ENCODE measurements around the gene ANKRD24. TPM values are rescaled to one million over a fixed set of nuclear protein-coding genes. Genes with fewer than 3 reads are reported as not detected.

Gene ANKRD24
- total and polyA plus RNA-seq, 2 donors (not counting 3 experiments of a cell fraction or from before 2014, with no cell fraction given) = 0.07 to 0.27 TPM

- CTCF ChIA-PET = interaction anchor here (1.7 kb wide), 1 partner anchor 10 kb away, joined by 9 read pairs; no protein-coding TSS in a partner anchor
- peaks cover 10 to 35% of the 10 kb centered on the region in 2 experiments for H3K36me3 ChIP-seq (ENCODE audit: control insufficient read depth in 2 of 2, extremely low read depth in 1 of 2, insufficient read depth in 2 of 2, low read length in 2 of 2)
These were observed 75.7 kb downstream of the ANKRD24 start for GRCh38 chr19:4258181-4258580.

DNA sequence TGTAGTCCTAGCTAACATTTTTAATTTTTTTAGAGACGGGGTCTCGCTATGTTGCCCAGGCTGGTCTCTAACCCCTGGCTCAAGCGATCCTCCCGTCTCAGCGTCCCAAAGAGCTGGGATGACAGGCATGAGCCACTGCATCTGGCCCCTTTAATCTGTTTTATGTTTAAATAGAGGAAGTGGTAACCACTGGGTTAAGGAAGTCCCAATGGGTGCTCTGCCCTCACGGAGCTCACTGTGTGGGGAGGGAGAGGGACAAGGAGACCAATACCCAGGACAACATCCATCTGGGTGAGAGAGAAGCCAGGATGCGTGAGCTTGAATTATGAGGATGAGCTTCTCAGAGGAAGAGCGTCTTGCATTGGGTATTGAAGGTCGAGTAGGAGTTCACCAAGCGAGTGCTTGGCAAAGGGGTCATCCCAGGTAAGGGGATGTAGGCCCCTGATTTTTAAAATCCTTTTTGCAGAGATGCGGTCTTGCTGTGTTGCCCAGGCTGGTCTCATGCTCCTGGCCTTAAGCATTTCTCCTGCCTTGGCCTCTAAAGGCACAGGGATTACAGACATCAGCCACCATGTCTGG is 78.2 kb downstream of the ANKRD24 start:
- H3K79me2 ChIP-seq (ENCODE audit: control insufficient read depth, insufficient read depth, low read length) = no peaks in the 10 kb centered on the region
- BruUV-seq (replicated peaks) = no TSS peak
- no peaks in the 10 kb centered on the region for H3K4me1 ChIP-seq (ENCODE audit: control insufficient read depth, extremely low read depth, insufficient read depth, low read length)
- CTCF ChIA-PET = interaction anchor here (0.9 kb wide), 1 partner anchor 92 kb away, joined by 3 read pairs; no protein-coding TSS in a partner anchor
- dilution Hi-C loops (cut with MboI; ENCODE audit: extremely low pct_ligation_motif_present, low sequenced_read_pairs) (no loop called here), intact Hi-C loops (cut with micrococcal nuclease) (no loop called here)
- no peak overlapping the region for H3K27ac ChIP-seq (ENCODE audit: insufficient read depth, low read depth, low read length)
- POLR2A ChIA-PET = no interaction called here
- DNase-seq (ENCODE audit: low read depth, low spot score) = no peak
- no peaks in the 10 kb centered on the region for H3K9me1 ChIP-seq (replicated peaks; ENCODE audit: control insufficient read depth, extremely low read depth, insufficient read depth, low read length)
- H3K4me3 ChIP-seq (replicated peaks in 1 of 3; ENCODE audit: insufficient read depth in 1 of 3, low read depth in 1 of 3, low read length in 3 of 3) = no peak overlapping the region
- TF ChIP-seq FOS (IDR thresholded peaks at IDR 0.05; ENCODE audit: borderline replicate concordance, insufficient read depth, low read length) (no peak), POLR2A (IDR thresholded peaks at IDR 0.05; ENCODE audit: low read depth, low read length) (no peak), POLR2AphosphoS5 (IDR thresholded peaks at IDR 0.05; ENCODE audit: insufficient read depth, low read depth, low read length) (no peak), EZH2 (IDR thresholded peaks at IDR 0.05; ENCODE audit: borderline replicate concordance, low read depth, low read length, severe bottlenecking) (no peak), JUN (IDR thresholded peaks at IDR 0.05; ENCODE audit: borderline replicate concordance, insufficient read depth, insufficient read length, low read depth) (no peak), MYC (IDR thresholded peaks at IDR 0.05; ENCODE audit: low read depth, low read length) (no peak), GATA2 (IDR thresholded peaks at IDR 0.05; ENCODE audit: insufficient read depth, insufficient read length, low read depth, low read length) (no peak), MAX (IDR thresholded peaks at IDR 0.05; ENCODE audit: insufficient read depth, insufficient read length) (no peak)
- TF ChIP-seq, protein P1, sequence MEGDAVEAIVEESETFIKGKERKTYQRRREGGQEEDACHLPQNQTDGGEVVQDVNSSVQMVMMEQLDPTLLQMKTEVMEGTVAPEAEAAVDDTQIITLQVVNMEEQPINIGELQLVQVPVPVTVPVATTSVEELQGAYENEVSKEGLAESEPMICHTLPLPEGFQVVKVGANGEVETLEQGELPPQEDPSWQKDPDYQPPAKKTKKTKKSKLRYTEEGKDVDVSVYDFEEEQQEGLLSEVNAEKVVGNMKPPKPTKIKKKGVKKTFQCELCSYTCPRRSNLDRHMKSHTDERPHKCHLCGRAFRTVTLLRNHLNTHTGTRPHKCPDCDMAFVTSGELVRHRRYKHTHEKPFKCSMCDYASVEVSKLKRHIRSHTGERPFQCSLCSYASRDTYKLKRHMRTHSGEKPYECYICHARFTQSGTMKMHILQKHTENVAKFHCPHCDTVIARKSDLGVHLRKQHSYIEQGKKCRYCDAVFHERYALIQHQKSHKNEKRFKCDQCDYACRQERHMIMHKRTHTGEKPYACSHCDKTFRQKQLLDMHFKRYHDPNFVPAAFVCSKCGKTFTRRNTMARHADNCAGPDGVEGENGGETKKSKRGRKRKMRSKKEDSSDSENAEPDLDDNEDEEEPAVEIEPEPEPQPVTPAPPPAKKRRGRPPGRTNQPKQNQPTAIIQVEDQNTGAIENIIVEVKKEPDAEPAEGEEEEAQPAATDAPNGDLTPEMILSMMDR (IDR thresholded peaks at IDR 0.05; ENCODE audit: extremely low read depth in 1 of 2, insufficient read depth in 1 of 2, low read depth in 1 of 2, low read length in 2 of 2) = no peak
- H3K9ac ChIP-seq (replicated peaks; ENCODE audit: extremely low read depth, insufficient read depth, low read length) = no peak overlapping the region
- peaks cover 10 to 26% of the 10 kb centered on the region in 2 experiments for H3K36me3 ChIP-seq (ENCODE audit: control insufficient read depth in 2 of 2, extremely low read depth in 1 of 2, insufficient read depth in 2 of 2, low read length in 2 of 2)
- no peaks in the 10 kb centered on the region for H4K20me1 ChIP-seq (replicated peaks; ENCODE audit: control insufficient read depth, extremely low read depth, insufficient read depth, low read length)
- no peaks in the 10 kb centered on the region for H3K9me3 ChIP-seq (replicated peaks; ENCODE audit: control insufficient read depth, insufficient read depth, low read length)
- no peaks in the 10 kb centered on the region for H3K27me3 ChIP-seq (ENCODE audit: control insufficient read depth in 2 of 2, insufficient read depth in 2 of 2, low read length in 2 of 2)
- no peak for FAIRE-seq
- H3K4me2 ChIP-seq (ENCODE audit: insufficient read depth, low read length) = no peak overlapping the region
- H2AFZ ChIP-seq (ENCODE audit: low read depth, low read length) = no peak overlapping the region

More at GRCh38 chr19:4258181-4258580, 75.7 kb downstream of the ANKRD24 start:
- H3K27ac ChIP-seq (ENCODE audit: insufficient read depth, low read depth, low read length) = no peak overlapping the region
- DNase-seq (ENCODE audit: low read depth, low spot score) (no peak), FAIRE-seq (no peak)
- intact Hi-C loops (cut with micrococcal nuclease) = no loop called here
- TF ChIP-seq JUN (IDR thresholded peaks at IDR 0.05; ENCODE audit: borderline replicate concordance, insufficient read depth, insufficient read length, low read depth) = no peak
- TF ChIP-seq EZH2 (IDR thresholded peaks at IDR 0.05; ENCODE audit: borderline replicate concordance, low read depth, low read length, severe bottlenecking) = no peak
- BruUV-seq (replicated peaks) = no TSS peak
- POLR2A ChIA-PET = no interaction called here
- H3K9ac ChIP-seq (replicated peaks; ENCODE audit: extremely low read depth, insufficient read depth, low read length) = no peak overlapping the region
- H3K27me3 ChIP-seq (ENCODE audit: control insufficient read depth in 2 of 2, insufficient read depth in 2 of 2, low read length in 2 of 2) = no peaks in the 10 kb centered on the region
- H3K4me2 ChIP-seq (ENCODE audit: insufficient read depth, low read length) = no peak overlapping the region
- no peak overlapping the region for H3K4me3 ChIP-seq (replicated peaks in 1 of 3; ENCODE audit: insufficient read depth in 1 of 3, low read depth in 1 of 3, low read length in 3 of 3)
- H3K79me2 ChIP-seq (ENCODE audit: control insufficient read depth, insufficient read depth, low read length) = no peaks in the 10 kb centered on the region
- no peaks in the 10 kb centered on the region for H3K9me1 ChIP-seq (replicated peaks; ENCODE audit: control insufficient read depth, extremely low read depth, insufficient read depth, low read length)
- no peak overlapping the region for H2AFZ ChIP-seq (ENCODE audit: low read depth, low read length)
- dilution Hi-C loops (cut with MboI; ENCODE audit: extremely low pct_ligation_motif_present, low sequenced_read_pairs) = no loop called here
- H3K9me3 ChIP-seq (replicated peaks; ENCODE audit: control insufficient read depth, insufficient read depth, low read length) = no peaks in the 10 kb centered on the region
- H3K4me1 ChIP-seq (ENCODE audit: control insufficient read depth, extremely low read depth, insufficient read depth, low read length) = no peaks in the 10 kb centered on the region
- H4K20me1 ChIP-seq (replicated peaks; ENCODE audit: control insufficient read depth, extremely low read depth, insufficient read depth, low read length) = no peaks in the 10 kb centered on the region
